HG03045 (cell line): Measurements from ENCODE around the gene CORO1C.
"Not testable (repeated sequence)": the region's sequence is repeated elsewhere in the genome, so short reads cannot be mapped to it uniquely, and the experiment has no call there.

Source experiments
- ATAC-seq: cut with Tn5 transposase; IDR thresholded peaks from one replicate; pipeline ENCODE4 v1.9.1; 2021; ENCODE audit warnings: mild to moderate bottlenecking, moderate library complexity; ENCODE audit not compliant: unreplicated experiment

Gene CORO1C

GRCh38 chr12:108731105-108731865, at the start of gene CORO1C:
Gene CORO1C, minus strand, starts transcription at chr12:108731518. Its CDS starts 30,200 bp downstream, at chr12:108701318.
- ATAC-seq: peak; percentile 70

GRCh38 chr12:108779998-108780688, 48.8 kb upstream of the CORO1C start:
- no peak for ATAC-seq

- ATAC-seq: no peak
These were observed 46.7 kb upstream of the CORO1C start for GRCh38 chr12:108778053-108778452.

- no peak for ATAC-seq
These were observed 45.8 kb upstream of the CORO1C start for GRCh38 chr12:108777156-108777555.

- no peak for ATAC-seq
These were observed 42.8 kb upstream of the CORO1C start for GRCh38 chr12:108773798-108774788.

GRCh38 chr12:108772891-108773797, 41.8 kb upstream of the CORO1C start:
- no peak for ATAC-seq

- no peak for ATAC-seq
These were observed 40.9 kb upstream of the CORO1C start for GRCh38 chr12:108772247-108772646.

- ATAC-seq: not testable (repeated sequence)
These were observed 40.5 kb upstream of the CORO1C start for GRCh38 chr12:108771835-108772234.

GRCh38 chr12:108770963-108771362, 39.6 kb upstream of the CORO1C start:
- no peak for ATAC-seq

- no peak for ATAC-seq
These were observed 39.0 kb upstream of the CORO1C start for GRCh38 chr12:108770269-108770829.

GRCh38 chr12:108768591-108769500, 37.5 kb upstream of the CORO1C start:
- ATAC-seq: no peak

GRCh38 chr12:108766294-108766693, 35.0 kb upstream of the CORO1C start:
- ATAC-seq: no peak

GRCh38 chr12:108765289-108765764, 34.0 kb upstream of the CORO1C start:
- no peak for ATAC-seq

- no peak for ATAC-seq
These were observed 33.4 kb upstream of the CORO1C start for GRCh38 chr12:108764540-108765288.

GRCh38 chr12:108761226-108761625, 29.9 kb upstream of the CORO1C start:
- ATAC-seq: no peak

GRCh38 chr12:108759924-108760323, 28.6 kb upstream of the CORO1C start:
- no peak for ATAC-seq

GRCh38 chr12:108757856-108758255, 26.5 kb upstream of the CORO1C start:
- ATAC-seq: no peak

- ATAC-seq: no peak
These were observed 25.1 kb upstream of the CORO1C start for GRCh38 chr12:108756421-108756820.
